NCI-H510A (cell line): ENCODE data around the gene RNASE3.
"Not testable (repeated sequence)": the region's sequence is repeated elsewhere in the genome, so short reads cannot be mapped to it uniquely, and the experiment has no call there.

ENCODE experiments used
- DNase-seq: peaks from one replicate; lab custom pipeline; 2025; lab: John Stamatoyannopoulos, UW

Gene RNASE3

GRCh38 chr14:20891126-20891825 lies at the start of gene RNASE3:
Gene RNASE3 (plus strand): TSS chr14:20891385. CDS start chr14:20891687, 302 bp downstream.
- DNase-seq: not testable (repeated sequence)

- DNase-seq: no peak
Observed at GRCh38 chr14:20846560-20846959, 44.6 kb upstream of the RNASE3 start.

- DNase-seq: no peak
Observed at GRCh38 chr14:20848316-20848954, 42.8 kb upstream of the RNASE3 start.

- DNase-seq: no peak
Observed at GRCh38 chr14:20848955-20849570, 42.1 kb upstream of the RNASE3 start.

GRCh38 chr14:20853042-20853441 lies 38.1 kb upstream of the RNASE3 start:
- no peak for DNase-seq

- DNase-seq: no peak
Observed at GRCh38 chr14:20855652-20856291, 35.4 kb upstream of the RNASE3 start.

GRCh38 chr14:20857207-20857606 lies 34.0 kb upstream of the RNASE3 start:
- no peak for DNase-seq

GRCh38 chr14:20857630-20858261 lies 33.4 kb upstream of the RNASE3 start:
- DNase-seq: no peak

GRCh38 chr14:20866194-20866593 lies 25.0 kb upstream of the RNASE3 start:
- DNase-seq: no peak

GRCh38 chr14:20866963-20867362 lies 24.2 kb upstream of the RNASE3 start:
- DNase-seq: no peak

- DNase-seq: no peak
Observed at GRCh38 chr14:20873370-20874177, 17.6 kb upstream of the RNASE3 start.

- DNase-seq: no peak
Observed at GRCh38 chr14:20877016-20877415, 14.2 kb upstream of the RNASE3 start.

- DNase-seq: no peak
Observed at GRCh38 chr14:20878695-20879094, 12.5 kb upstream of the RNASE3 start.

- not testable (repeated sequence) for DNase-seq
Observed at GRCh38 chr14:20881229-20881628, 10.0 kb upstream of the RNASE3 start.

GRCh38 chr14:20882787-20883186 lies 8.4 kb upstream of the RNASE3 start:
- not testable (repeated sequence) for DNase-seq

GRCh38 chr14:20888411-20888810 lies 2.8 kb upstream of the RNASE3 start:
- DNase-seq: not testable (repeated sequence)

GRCh38 chr14:20895322-20895721 lies 4.1 kb downstream of the RNASE3 start:
- DNase-seq: not testable (repeated sequence)

- no peak for DNase-seq
Observed at GRCh38 chr14:20904393-20905029, 13.3 kb downstream of the RNASE3 start.

GRCh38 chr14:20905676-20906075 lies 14.5 kb downstream of the RNASE3 start:
- DNase-seq: no peak

- DNase-seq: no peak
Observed at GRCh38 chr14:20907214-20907613, 16.0 kb downstream of the RNASE3 start.

GRCh38 chr14:20910822-20911221 lies 19.6 kb downstream of the RNASE3 start:
- DNase-seq: not testable (repeated sequence)
